ENCODE results near the gene SH3GL2. TPM values are rescaled to one million over a fixed set of nuclear protein-coding genes. Genes with fewer than 3 reads are reported as not detected.

The SH3GL2 gene
- total RNA-seq, 2 donors from 2014 or later: 1.5 to 8.2 TPM

DNA sequence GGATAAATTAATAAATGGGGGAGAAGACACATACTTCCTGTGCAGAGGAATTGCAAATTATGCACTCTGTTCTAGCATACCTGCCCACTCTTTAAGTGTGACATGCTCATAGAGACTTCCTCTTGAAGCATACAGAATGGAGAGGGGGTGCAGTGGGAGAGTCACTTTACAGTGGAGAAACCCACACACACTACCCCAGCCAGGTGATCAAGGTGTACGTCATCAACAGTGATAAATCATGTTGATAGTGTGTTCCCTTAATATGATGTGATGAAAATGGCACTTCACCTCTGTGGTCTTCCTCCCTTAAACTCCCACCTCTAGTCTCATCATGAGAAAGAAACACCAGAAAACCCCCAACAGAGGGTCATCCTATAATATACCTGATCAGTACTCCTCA is 110.0 kb downstream of the SH3GL2 start:
- Histone ChIP-seq H3K36me3 (no peaks in the 10 kb centered on the region), H3K27me3 (replicated peaks; ENCODE audit: insufficient read depth) (no peaks in the 10 kb centered on the region), H3K4me1 (replicated peaks) (no peaks in the 10 kb centered on the region), H3K27ac (no peak overlapping the region), H3K4me3 (no peak overlapping the region), H3K9me3 (no peaks in the 10 kb centered on the region)
- TF ChIP-seq POLR2AphosphoS5 (IDR thresholded peaks at IDR 0.05): no peak
- TF ChIP-seq POLR2A (IDR thresholded peaks at IDR 0.05): no peak
- TF ChIP-seq, protein P1, sequence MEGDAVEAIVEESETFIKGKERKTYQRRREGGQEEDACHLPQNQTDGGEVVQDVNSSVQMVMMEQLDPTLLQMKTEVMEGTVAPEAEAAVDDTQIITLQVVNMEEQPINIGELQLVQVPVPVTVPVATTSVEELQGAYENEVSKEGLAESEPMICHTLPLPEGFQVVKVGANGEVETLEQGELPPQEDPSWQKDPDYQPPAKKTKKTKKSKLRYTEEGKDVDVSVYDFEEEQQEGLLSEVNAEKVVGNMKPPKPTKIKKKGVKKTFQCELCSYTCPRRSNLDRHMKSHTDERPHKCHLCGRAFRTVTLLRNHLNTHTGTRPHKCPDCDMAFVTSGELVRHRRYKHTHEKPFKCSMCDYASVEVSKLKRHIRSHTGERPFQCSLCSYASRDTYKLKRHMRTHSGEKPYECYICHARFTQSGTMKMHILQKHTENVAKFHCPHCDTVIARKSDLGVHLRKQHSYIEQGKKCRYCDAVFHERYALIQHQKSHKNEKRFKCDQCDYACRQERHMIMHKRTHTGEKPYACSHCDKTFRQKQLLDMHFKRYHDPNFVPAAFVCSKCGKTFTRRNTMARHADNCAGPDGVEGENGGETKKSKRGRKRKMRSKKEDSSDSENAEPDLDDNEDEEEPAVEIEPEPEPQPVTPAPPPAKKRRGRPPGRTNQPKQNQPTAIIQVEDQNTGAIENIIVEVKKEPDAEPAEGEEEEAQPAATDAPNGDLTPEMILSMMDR (IDR thresholded peaks at IDR 0.05): no peak
- 100% methylated on average over 1 of the region's 1 CpG for WGBS
- intact Hi-C loops (cut with DNase I): no loop called here
- DNase-seq (ENCODE audit: low spot score): no peak

DNA sequence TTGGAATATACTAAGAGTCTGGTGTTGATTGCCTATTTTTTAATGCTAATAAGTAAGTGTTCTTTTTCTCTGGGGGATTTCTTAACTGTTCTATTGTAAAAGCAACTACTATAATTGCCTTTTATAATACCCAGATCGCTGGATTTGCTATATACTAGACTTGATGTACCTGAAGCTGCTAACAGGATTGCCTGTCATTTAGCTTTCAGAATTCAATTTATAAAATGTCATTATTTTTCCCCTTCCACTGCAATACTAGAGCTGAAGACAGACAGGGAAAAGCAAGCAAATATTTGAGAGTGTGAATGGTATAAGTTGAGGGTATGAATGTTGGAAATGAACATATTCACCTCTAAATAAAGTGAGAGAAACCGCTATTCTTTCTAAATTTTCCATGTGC is 115.5 kb downstream of the SH3GL2 start:
- H3K4me1 ChIP-seq (replicated peaks): no peaks in the 10 kb centered on the region
- intact Hi-C loops (cut with DNase I): no loop called here
- H3K27ac ChIP-seq: no peak overlapping the region
- 84% methylated on average over 2 of the region's 2 CpGs for WGBS
- no peak for TF ChIP-seq POLR2AphosphoS5 (IDR thresholded peaks at IDR 0.05)
- TF ChIP-seq, protein P1 (IDR thresholded peaks at IDR 0.05): no peak
- no peak for TF ChIP-seq POLR2A (IDR thresholded peaks at IDR 0.05)
- H3K36me3 ChIP-seq: no peaks in the 10 kb centered on the region
- no peaks in the 10 kb centered on the region for H3K9me3 ChIP-seq
- no peaks in the 10 kb centered on the region for H3K27me3 ChIP-seq (replicated peaks; ENCODE audit: insufficient read depth)
- DNase-seq (ENCODE audit: low spot score): no peak
- no peak overlapping the region for H3K4me3 ChIP-seq

DNA sequence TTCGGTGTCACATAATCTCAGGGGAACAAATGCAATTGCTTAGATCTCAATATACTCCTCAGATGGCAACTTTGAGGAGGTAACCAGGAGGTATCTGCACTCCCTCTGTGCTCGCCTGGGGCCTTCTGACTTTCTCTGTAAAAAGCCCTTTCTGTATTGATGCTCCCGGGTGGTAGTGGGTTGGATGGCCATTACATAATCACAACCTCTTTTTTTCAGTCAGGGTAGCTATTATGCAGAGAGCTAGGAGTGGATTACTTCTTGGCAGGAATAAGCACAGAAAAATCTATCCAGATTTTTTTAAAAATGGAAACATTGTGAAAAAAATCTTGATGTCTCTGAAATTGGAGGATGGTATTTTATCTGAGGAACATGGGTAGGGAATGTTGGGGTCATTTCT is 116.6 kb downstream of the SH3GL2 start:
- no peaks in the 10 kb centered on the region for H3K36me3 ChIP-seq
- H3K4me3 ChIP-seq: no peak overlapping the region
- TF ChIP-seq POLR2AphosphoS5 (IDR thresholded peaks at IDR 0.05) (no peak), POLR2A (IDR thresholded peaks at IDR 0.05) (no peak)
- TF ChIP-seq, protein P1 (IDR thresholded peaks at IDR 0.05): no peak
- 81% methylated on average over 3 of the region's 3 CpGs for WGBS
- intact Hi-C loops (cut with DNase I): no loop called here
- no peak overlapping the region for H3K27ac ChIP-seq
- DNase-seq (ENCODE audit: low spot score): no peak
- H3K4me1 ChIP-seq (replicated peaks): no peaks in the 10 kb centered on the region
- no peaks in the 10 kb centered on the region for H3K9me3 ChIP-seq
- H3K27me3 ChIP-seq (replicated peaks; ENCODE audit: insufficient read depth): no peaks in the 10 kb centered on the region

DNA sequence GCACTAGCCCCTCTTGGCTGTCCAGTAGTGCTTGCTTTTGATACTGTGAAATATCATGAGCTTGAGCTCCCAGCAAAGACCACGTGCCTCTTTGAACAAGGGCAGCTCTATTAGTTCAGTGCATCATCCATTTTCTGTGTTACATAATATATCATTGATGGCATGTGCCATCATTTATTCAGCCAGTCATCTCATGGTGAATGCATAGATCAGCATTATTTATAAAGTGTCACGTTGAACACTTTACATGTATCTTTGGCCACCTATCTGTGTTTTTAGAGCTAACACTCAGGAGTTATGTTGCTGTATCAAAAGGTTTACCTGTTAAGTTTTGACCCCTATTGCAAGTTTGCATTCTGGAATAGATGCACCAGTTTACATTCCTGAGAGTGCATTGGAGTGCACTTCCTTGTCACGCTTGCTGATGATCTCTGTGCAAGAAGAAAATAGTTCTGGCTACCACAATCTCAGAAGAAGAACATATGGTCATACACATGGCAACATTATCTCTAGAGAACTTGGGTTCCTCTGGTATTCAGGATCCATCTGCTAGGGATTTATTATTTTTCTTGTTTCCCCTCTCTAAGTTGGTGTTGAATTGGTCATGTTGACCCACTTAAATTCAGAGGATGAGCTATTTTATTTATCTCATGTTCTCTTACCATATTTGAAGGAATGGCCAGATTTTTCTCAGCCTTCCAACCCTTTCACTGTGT is 120.9 kb downstream of the SH3GL2 start:
- Histone ChIP-seq H3K36me3 (no peaks in the 10 kb centered on the region), H3K27ac (no peak overlapping the region), H3K4me3 (no peak overlapping the region), H3K27me3 (replicated peaks; ENCODE audit: insufficient read depth) (no peaks in the 10 kb centered on the region), H3K9me3 (no peaks in the 10 kb centered on the region), H3K4me1 (replicated peaks) (no peaks in the 10 kb centered on the region)
- WGBS: 85% methylated on average over 3 of the region's 3 CpGs
- TF ChIP-seq POLR2A (IDR thresholded peaks at IDR 0.05): no peak
- TF ChIP-seq, protein P1 (IDR thresholded peaks at IDR 0.05): no peak
- no peak for TF ChIP-seq POLR2AphosphoS5 (IDR thresholded peaks at IDR 0.05)
- DNase-seq (ENCODE audit: low spot score): no peak
- intact Hi-C loops (cut with DNase I): no loop called here

DNA sequence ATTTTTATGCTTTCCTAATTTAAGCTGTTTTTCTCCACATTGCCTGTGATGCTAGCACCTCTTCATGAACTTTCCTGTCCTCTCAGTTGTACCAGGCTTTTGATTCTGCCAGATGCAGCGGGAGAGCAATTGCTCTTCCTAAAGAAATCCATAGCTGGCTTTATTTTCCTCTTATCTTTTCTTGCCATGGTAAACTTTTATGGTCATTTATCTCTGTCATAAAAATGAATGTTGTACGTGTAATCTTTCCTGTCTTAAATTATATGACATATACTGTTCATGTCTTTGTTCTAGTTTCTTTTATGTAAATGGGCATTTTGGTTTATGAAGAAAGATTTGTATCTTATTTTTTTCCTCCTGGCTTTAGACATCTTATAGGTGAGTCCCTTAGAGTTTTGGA is 127.5 kb downstream of the SH3GL2 start:
- intact Hi-C loops (cut with DNase I): no loop called here
- Histone ChIP-seq H3K4me1 (replicated peaks) (no peaks in the 10 kb centered on the region), H3K36me3 (no peaks in the 10 kb centered on the region), H3K9me3 (no peaks in the 10 kb centered on the region), H3K4me3 (no peak overlapping the region), H3K27me3 (replicated peaks; ENCODE audit: insufficient read depth) (no peaks in the 10 kb centered on the region), H3K27ac (no peak overlapping the region)
- DNase-seq (ENCODE audit: low spot score): no peak
- TF ChIP-seq POLR2A (IDR thresholded peaks at IDR 0.05) (no peak), POLR2AphosphoS5 (IDR thresholded peaks at IDR 0.05) (no peak)
- TF ChIP-seq, protein P1 (IDR thresholded peaks at IDR 0.05): no peak
- 33% methylated on average over 2 of the region's 2 CpGs for WGBS
